IPS-15b (cell line): ENCODE measurements around the gene ASPHD1.
A peak's percentile ranks its signal among the peaks of the same experiment; 100 is the strongest.
"Not testable (repeated sequence)": the region's sequence is repeated elsewhere in the genome, so short reads cannot be mapped to it uniquely, and the experiment has no call there.

Experiments used
- H3K27me3 ChIP-seq: one replicate; pipeline ENCODE4 v1.6.1; 2013; ENCODE audit warnings: low read length; ENCODE audit not compliant: control insufficient read depth, insufficient read depth
- H3K36me3 ChIP-seq: one replicate; pipeline ENCODE4 v1.6.1; 2013; ENCODE audit warnings: low read length; ENCODE audit not compliant: control insufficient read depth, insufficient read depth
- H3K4me1 ChIP-seq: one replicate; pipeline ENCODE4 v1.6.1; 2013; ENCODE audit warnings: mild to moderate bottlenecking, low read length; ENCODE audit not compliant: control insufficient read depth, insufficient read depth
- H3K4me3 ChIP-seq: one replicate; pipeline ENCODE4 v1.5.1; 2013; ENCODE audit warnings: low read depth, low read length
- H3K9ac ChIP-seq: one replicate; pipeline ENCODE4 v1.6.1; 2013; ENCODE audit warnings: low read depth, mild to moderate bottlenecking, low read length
- H3K9me3 ChIP-seq: one replicate; pipeline ENCODE4 v1.6.1; 2013; ENCODE audit warnings: mild to moderate bottlenecking, low read length; ENCODE audit not compliant: control insufficient read depth, insufficient read depth

The ASPHD1 gene

DNA sequence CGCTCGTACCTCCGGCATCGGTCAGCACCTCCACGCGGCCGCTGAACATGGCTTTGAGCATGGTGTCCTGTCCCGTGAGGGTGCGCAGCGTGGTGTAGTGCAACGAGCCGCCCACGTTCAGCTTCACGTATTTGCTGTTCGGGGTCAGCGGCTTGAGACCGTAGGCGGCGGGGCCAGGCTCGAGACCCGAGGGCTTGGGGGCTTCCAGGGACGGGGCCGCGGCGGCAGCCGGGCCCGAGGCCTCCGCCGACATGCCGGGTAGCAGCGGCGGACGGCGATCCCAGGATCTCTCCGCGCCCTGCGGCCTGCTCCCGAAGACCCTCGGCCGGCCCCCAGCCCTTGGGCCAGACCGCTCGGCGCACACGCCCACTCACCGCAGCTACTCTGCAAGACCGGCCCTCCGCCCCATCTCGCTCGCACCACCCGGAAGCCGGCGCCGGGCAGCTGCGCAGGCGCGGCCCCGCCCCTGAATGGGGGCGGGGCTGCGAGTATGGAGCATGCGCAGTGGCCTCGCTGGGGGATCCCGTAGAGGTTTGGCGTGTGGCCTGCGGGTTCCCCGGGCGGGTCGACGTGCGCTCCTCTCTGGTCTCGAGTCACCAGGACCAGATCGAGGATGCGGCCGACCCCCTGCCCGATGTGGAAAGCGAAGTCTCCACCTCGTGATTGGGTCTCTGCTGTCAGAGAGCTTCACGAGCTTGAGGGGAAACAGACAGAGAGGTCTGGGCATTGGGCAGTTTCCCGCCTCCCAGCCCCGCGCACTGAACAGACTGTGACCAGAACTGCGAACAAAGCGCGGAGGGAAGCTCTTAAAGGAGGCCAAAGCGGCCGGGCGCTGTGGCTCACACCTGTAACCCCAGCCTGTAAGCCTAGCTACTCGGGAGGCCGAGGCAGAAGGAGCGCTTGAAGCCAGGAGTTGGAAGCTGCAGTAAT is 25.8 kb downstream of the ASPHD1 start, which contains the start of gene KCTD13:
TSS of gene KCTD13 (minus strand) at position 446 of the 930 bp plus-strand sequence. CDS start at position 253, 193 bp downstream.
- Histone ChIP-seq H3K27me3 (no peaks in the 10 kb centered on the region), H3K9me3 (no peaks in the 10 kb centered on the region), H3K9ac (peak within 1 kb of the TSS; percentile 65), H3K4me1 (no peaks in the 10 kb centered on the region), H3K4me3 (peak within 1 kb of the TSS; percentile 86), H3K36me3 (no peaks in the 10 kb centered on the region)

DNA sequence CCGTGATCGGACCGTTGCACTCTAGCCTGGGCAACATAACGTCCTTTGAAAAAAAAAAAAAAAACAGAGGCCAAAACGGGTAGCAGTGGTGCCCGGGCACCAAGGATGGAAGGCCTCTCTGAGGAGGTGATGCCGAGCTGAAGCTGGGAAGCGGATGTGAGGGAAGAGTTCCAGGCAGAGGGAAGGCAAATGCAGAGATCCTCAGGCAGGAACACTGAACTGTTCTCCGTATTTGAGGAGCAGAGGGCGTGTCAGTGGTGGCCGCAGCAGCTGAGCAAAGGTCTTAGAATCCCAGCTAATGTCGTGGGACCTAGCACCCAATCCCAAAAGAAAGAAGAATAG is 26.4 kb downstream of the ASPHD1 start:
- H3K4me3 ChIP-seq: peak overlapping the region; percentile 86
- H3K9me3 ChIP-seq: no peaks in the 10 kb centered on the region
- H3K27me3 ChIP-seq: no peaks in the 10 kb centered on the region
- H3K36me3 ChIP-seq: no peaks in the 10 kb centered on the region
- H3K4me1 ChIP-seq: no peaks in the 10 kb centered on the region
- peak overlapping the region; percentile 50 for H3K9ac ChIP-seq

DNA sequence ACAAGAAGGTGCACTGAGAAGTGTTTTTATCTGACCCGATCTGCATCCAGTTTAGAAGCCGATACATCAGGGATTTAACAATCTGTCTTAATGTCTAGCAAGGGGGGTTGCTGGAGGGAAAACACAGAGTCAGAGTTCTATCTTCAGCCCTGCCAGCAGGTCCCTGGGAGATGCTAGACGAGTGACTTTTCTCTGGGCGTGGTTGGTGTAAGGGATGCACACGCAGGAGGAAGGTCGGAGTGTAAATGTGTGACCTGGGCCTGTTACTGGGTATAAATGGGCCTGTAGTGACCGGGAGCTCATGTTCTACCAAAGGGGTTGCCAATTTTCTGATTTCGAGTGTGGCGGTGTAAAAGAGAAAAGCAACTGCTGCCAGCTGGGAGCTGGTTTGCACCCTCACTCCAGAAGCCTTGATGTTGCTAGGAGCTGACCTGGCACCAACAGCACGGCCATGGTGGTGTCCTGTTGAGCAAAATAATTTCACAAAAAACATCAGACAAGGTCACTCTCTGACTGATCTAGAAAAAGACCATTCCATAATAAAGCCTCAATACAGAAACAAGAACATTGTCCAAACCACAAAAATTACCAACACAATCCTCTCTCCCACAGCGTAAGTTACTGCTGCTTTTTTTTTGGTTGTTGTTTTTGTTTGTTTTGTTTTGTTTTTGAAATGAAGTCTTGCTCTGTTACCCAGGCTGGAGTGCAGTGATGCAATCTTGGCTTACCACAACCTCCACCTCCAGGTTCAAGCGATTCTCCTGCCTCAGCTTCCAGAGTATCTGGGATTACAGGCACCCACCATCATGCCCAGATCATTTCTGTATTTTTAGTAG is 27.0 kb downstream of the ASPHD1 start:
- Histone ChIP-seq H3K27me3 (no peaks in the 10 kb centered on the region), H3K9me3 (no peaks in the 10 kb centered on the region), H3K9ac (no peak overlapping the region), H3K36me3 (no peaks in the 10 kb centered on the region), H3K4me1 (no peaks in the 10 kb centered on the region), H3K4me3 (peak overlapping the region; percentile 86)

- not testable (repeated sequence) for H3K4me1 ChIP-seq, H3K27me3 ChIP-seq, H3K9ac ChIP-seq, H3K36me3 ChIP-seq, H3K4me3 ChIP-seq, H3K9me3 ChIP-seq
Observed at GRCh38 chr16:29931750-29932149, 31.5 kb downstream of the ASPHD1 start.

DNA sequence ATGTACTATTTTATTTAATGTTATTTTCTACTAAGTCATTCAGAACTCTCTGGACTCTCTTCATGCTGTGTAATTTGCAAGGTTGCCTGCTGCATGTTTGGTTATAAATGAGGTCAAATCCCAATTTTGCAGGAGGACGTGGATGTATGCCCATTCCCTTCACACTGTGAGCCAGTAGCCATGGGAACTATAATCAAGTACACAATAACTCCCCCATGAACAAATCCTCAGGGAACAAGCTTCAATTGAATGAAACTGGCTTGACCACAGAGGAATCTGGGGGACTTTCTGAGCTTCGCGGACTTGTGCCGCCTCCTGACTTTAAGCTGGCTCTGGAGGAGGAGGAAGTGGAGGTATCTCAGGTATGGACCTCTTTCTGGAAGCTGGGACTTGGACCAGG is 40.4 kb downstream of the ASPHD1 start:
- H3K27me3 ChIP-seq: no peaks in the 10 kb centered on the region
- no peak overlapping the region for H3K9ac ChIP-seq
- no peaks in the 10 kb centered on the region for H3K9me3 ChIP-seq
- H3K4me1 ChIP-seq: peaks cover 7% of the 10 kb centered on the region
- H3K36me3 ChIP-seq: no peaks in the 10 kb centered on the region
- H3K4me3 ChIP-seq: no peak overlapping the region

- Histone ChIP-seq H3K9ac (no peak overlapping the region), H3K36me3 (no peaks in the 10 kb centered on the region), H3K4me1 (peaks cover 7% of the 10 kb centered on the region), H3K27me3 (no peaks in the 10 kb centered on the region), H3K9me3 (no peaks in the 10 kb centered on the region), H3K4me3 (no peak overlapping the region)
Observed at GRCh38 chr16:29943846-29944799, 43.8 kb downstream of the ASPHD1 start.

GRCh38 chr16:29947897-29948296 is 47.6 kb downstream of the ASPHD1 start:
- Histone ChIP-seq H3K36me3 (no peaks in the 10 kb centered on the region), H3K4me3 (no peak overlapping the region), H3K27me3 (no peaks in the 10 kb centered on the region), H3K9me3 (no peaks in the 10 kb centered on the region), H3K9ac (no peak overlapping the region), H3K4me1 (peaks cover 7% of the 10 kb centered on the region)

DNA sequence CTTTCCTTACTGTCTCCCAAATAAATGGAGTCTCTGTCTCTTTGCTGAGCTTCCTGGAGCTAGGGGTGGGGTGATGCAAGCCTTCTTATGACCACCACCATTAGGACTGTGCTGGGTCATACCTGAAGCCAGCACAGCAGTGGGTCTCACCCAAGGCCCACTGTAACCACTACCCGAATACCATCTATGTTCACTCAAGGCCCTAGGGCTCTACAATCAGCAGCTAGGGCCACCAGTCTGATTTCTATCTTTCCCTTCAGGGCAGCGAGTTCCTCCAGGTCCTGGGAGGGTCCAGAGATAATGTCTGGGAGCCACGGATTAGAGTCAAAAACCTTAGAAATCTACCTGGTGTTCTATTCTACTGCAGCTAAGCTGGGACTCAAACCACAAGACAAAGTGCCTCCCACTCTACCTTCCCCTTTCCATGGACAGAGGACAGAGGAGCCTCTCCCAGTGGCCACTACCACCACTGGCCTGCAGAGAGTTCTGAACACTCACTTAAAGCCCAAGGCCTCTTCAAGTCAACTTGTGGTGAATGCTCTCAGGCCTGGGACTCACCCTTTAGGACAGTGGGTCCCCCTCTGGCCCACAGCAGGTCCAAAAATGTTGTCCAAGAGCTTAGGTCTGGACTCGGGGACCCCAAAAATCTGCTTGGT is 50.6 kb downstream of the ASPHD1 start:
- no peaks in the 10 kb centered on the region for H3K27me3 ChIP-seq
- no peaks in the 10 kb centered on the region for H3K4me1 ChIP-seq
- H3K9me3 ChIP-seq: no peaks in the 10 kb centered on the region
- H3K4me3 ChIP-seq: no peak overlapping the region
- H3K9ac ChIP-seq: no peak overlapping the region
- no peaks in the 10 kb centered on the region for H3K36me3 ChIP-seq

- no peaks in the 10 kb centered on the region for H3K36me3 ChIP-seq
- H3K27me3 ChIP-seq: no peaks in the 10 kb centered on the region
- no peak overlapping the region for H3K9ac ChIP-seq
- no peaks in the 10 kb centered on the region for H3K9me3 ChIP-seq
- no peaks in the 10 kb centered on the region for H3K4me1 ChIP-seq
- H3K4me3 ChIP-seq: no peak overlapping the region
Observed at GRCh38 chr16:29951625-29952365, 51.5 kb downstream of the ASPHD1 start.
